ENCODE results near the gene KANK2. TPM values are rescaled to one million over a fixed set of nuclear protein-coding genes. Genes with fewer than 3 reads are reported as not detected.

The KANK2 gene
- total RNA-seq, result 171 and 274 TPM in 2 replicates

DNA sequence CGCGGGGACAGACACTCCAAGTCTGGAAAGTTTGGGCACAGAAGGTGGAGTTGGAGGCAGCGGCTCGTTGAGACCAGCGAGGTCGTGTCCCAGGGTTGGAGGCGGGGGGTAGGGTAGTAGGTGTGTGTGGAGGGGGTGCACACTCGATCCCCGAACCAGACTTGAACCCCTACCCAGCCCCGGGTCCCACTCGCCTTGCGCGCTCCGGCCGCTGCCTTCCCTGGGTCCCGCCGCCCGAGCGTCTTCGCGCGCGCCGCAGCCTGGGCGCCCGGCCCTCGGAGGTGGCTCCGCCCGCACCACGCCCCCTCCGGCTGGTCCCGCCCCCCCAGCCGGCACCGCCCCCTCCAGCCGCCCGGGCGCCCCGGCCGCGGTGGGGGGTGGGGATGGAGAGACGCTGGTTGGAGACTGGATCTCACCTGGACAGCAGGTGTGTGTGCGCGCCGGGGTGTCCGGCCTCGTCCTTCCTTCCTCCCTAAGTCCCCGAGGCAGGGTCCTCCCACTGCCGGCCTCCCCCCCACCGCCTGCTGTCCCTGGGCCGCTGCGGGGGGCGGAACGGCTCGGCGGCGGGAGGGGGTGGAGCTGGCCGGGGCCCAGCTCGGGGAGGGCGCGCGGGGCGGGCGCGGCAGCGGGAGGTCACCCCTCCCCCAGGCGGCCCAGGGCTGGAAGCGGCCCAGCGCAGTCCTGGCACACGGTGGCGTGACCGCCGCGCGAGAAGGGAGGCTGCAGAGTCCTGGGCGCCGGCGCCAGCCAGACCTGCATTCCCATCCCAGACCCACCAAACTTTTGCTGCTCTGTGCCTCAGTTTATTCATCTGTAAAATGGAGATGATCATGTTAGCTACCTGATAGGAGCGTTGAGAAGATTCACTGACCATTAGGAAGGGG, at the start of gene KANK2:
TSS of gene KANK2 (minus strand) at position 255 of the 884 bp plus-strand sequence. CDS start 3,034 bp downstream, outside the sequence.

DNA sequence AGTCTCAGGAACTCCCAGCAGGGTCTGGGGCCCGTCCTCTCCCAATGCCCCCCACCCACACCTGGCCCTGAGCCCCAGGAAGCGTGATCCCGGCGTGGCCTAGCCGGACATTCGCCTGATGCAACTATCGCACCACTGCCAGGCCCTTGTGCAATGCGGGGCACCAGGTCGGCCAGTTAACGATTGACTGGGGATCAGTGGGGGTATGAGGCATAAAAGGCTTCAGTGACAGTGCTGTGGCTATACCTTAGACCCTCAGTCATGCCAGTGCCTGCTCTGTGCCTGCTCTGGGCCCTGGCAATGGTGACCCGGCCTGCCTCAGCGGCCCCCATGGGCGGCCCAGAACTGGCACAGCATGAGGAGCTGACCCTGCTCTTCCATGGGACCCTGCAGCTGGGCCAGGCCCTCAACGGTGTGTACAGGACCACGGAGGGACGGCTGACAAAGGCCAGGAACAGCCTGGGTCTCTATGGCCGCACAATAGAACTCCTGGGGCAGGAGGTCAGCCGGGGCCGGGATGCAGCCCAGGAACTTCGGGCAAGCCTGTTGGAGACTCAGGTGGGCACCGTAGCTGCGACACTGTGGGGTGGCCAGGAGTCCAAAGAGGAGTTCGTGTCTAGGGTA, 42.1 kb upstream of the KANK2 start, which contains the start of gene ANGPTL8:
TSS of gene ANGPTL8 (plus strand) at position 243 of the 624 bp plus-strand sequence. CDS start at position 262, 19 bp downstream.

DNA sequence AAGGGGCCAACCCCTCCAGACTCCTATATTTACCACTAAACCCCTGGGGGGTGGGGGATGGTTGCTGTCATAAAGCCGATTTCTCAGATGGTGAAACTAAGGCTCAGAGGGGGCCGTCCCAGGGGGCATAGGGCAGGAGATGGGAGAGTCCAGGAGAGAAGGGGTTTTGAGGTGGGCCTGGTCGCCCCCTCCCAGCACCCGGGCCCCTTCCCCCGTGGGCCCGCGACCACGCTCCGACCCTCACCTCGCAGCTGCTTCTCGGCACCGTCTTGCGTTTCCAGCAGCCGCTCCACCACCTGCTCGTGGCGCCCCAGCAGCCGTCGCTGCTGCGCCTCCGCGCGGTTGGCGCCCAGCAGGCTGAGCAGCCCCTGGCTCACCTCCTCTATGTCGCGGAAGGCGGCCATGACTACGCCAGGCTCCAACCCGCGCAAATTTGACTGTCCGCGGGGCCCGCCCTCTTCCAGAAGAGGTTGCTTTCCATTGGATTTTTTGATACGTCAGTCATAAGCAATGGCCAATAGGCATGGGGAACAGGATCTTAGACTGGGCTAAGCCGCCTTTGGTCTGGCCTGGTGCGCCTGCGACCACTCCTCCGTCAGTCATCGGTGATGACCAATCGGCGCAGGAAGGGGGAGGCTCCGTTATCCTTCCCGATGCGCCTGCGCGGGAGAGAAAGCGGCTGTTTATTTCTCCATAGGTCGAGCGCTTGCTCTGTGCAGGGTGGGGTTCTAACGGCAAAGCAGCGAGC, 41.8 kb downstream of the KANK2 start, which contains the start of gene SPC24:
TSS of gene SPC24 (minus strand) at position 410 of the 748 bp plus-strand sequence. CDS start at position 404, 6 bp downstream.

Other genes starting within 250 kb of the KANK2 start
- gene SMARCA4, start 236.5 kb downstream of the KANK2 start, total RNA-seq, result 36.4 and 75.9 TPM in 2 replicates
- gene LDLR, start 108.1 kb downstream of the KANK2 start, total RNA-seq, result 71.0 and 91.4 TPM in 2 replicates
- 9.6 and 104 TPM in 2 replicates for gene SPC24, start 41.8 kb downstream of the KANK2 start, total RNA-seq
- gene ANGPTL8, start 42.1 kb upstream of the KANK2 start, total RNA-seq, result not detected in 2 replicates
- gene DOCK6, start 65.0 kb upstream of the KANK2 start, total RNA-seq, result 16.3 and 20.0 TPM in 2 replicates
- gene TSPAN16, start 98.6 kb upstream of the KANK2 start, total RNA-seq, result not detected in 2 replicates
- gene RAB3D, start 142.1 kb upstream of the KANK2 start, total RNA-seq, result 7.3 and 9.0 TPM in 2 replicates
- gene TMEM205, start 148.7 kb upstream of the KANK2 start, total RNA-seq, result 82.1 and 123 TPM in 2 replicates
- 2.3 and 5.6 TPM in 2 replicates for gene CCDC159, start 149.0 kb upstream of the KANK2 start, total RNA-seq
- 11.3 and 12.5 TPM in 2 replicates for gene PLPPR2, start 157.9 kb upstream of the KANK2 start, total RNA-seq
- under 0.01 and 0.58 TPM in 2 replicates for gene SWSAP1, start 177.1 kb upstream of the KANK2 start, total RNA-seq
- 6.5 and 12.1 TPM in 2 replicates for gene EPOR, start 186.8 kb upstream of the KANK2 start, total RNA-seq
- gene RGL3, start 221.8 kb upstream of the KANK2 start, total RNA-seq, result 2.3 and 7.0 TPM in 2 replicates
- 0.28 and 0.38 TPM in 2 replicates for gene ODAD3, start 237.6 kb upstream of the KANK2 start, total RNA-seq
- gene PRKCSH, start 238.1 kb upstream of the KANK2 start, total RNA-seq, result 121 and 161 TPM in 2 replicates